Mesendoderm (in vitro differentiated cells): Measurements from ENCODE around the gene PDE1C.
A peak's percentile ranks its signal among the peaks of the same experiment; 100 is the strongest.

Experiments
- DNase-seq: peaks from one replicate; pipeline ENCODE4 v3.0.0; 2013
- H2AK5ac ChIP-seq: 2 replicates; pipeline ENCODE4 v1.6.1; 2013; ENCODE audit warnings: low read length, inconsistent platforms
- H2BK120ac ChIP-seq: 2 replicates; pipeline ENCODE4 v1.6.1; 2013; ENCODE audit warnings: low read depth, mild to moderate bottlenecking, low read length, moderate library complexity, mixed read lengths
- H2BK15ac ChIP-seq: replicated peaks from 2 replicates; pipeline ENCODE4 v1.6.1; 2013; ENCODE audit warnings: low read depth, mild to moderate bottlenecking, moderate library complexity
- H2BK5ac ChIP-seq: 2 replicates; pipeline ENCODE4 v1.6.1; 2013; ENCODE audit warnings: low read length, inconsistent platforms
- H3K18ac ChIP-seq: 2 replicates; pipeline ENCODE4 v1.6.1; 2013; ENCODE audit warnings: mild to moderate bottlenecking, low read length, mixed read lengths
- H3K23ac ChIP-seq: one replicate; pipeline ENCODE4 v1.6.1; 2013; ENCODE audit warnings: low read length
- H3K27ac ChIP-seq: 2 replicates; pipeline ENCODE4 v1.5.1; 2013; ENCODE audit warnings: low read depth, mild to moderate bottlenecking, inconsistent platforms, low read length, moderate library complexity
- H3K27me3 ChIP-seq: 2 replicates; pipeline ENCODE4 v1.6.1; 2013; ENCODE audit warnings: low read length, control low read depth, mild to moderate bottlenecking, inconsistent platforms; ENCODE audit not compliant: insufficient read depth, poor library complexity
- H3K36me3 ChIP-seq: 2 replicates; pipeline ENCODE4 v1.6.1; 2013; ENCODE audit warnings: low read length, inconsistent platforms; ENCODE audit not compliant: control insufficient read depth, insufficient read depth
- H3K4ac ChIP-seq: one replicate; pipeline ENCODE4 v1.6.1; 2013; ENCODE audit warnings: low read depth, mild to moderate bottlenecking, low read length, moderate library complexity
- H3K4me1 ChIP-seq: 2 replicates; pipeline ENCODE4 v1.6.1; 2013; ENCODE audit warnings: low read depth, low read length, inconsistent platforms; ENCODE audit not compliant: control insufficient read depth
- H3K4me2 ChIP-seq: 2 replicates; pipeline ENCODE4 v1.6.1; 2013; ENCODE audit warnings: low read length
- H3K4me3 ChIP-seq: 2 replicates; pipeline ENCODE4 v1.5.1; 2013; ENCODE audit warnings: mild to moderate bottlenecking, low read length
- H3K56ac ChIP-seq: one replicate; pipeline ENCODE4 v1.6.1; 2013; ENCODE audit warnings: low read length
- H3K79me1 ChIP-seq: 2 replicates; pipeline ENCODE4 v1.6.1; 2013; ENCODE audit warnings: low read length, inconsistent platforms
- H3K79me2 ChIP-seq: 2 replicates; pipeline ENCODE4 v1.6.1; 2013; ENCODE audit warnings: mild to moderate bottlenecking, low read length; ENCODE audit not compliant: control insufficient read depth, insufficient read depth
- H3K9ac ChIP-seq: 2 replicates; pipeline ENCODE4 v1.6.1; 2013; ENCODE audit warnings: low read length, inconsistent platforms
- H4K5ac ChIP-seq: one replicate; pipeline ENCODE4 v1.6.1; 2013; ENCODE audit warnings: low read length
- H4K8ac ChIP-seq: one replicate; pipeline ENCODE4 v1.6.1; 2013; ENCODE audit warnings: low read depth, mild to moderate bottlenecking, control low read depth, low read length, moderate library complexity
- WGBS: extraction: QIAGEN DNeasy Blood & Tissue Kit; methylation state at CpG from one replicate; pipeline ENCODE4 v1.1.7; 2013; ENCODE audit warnings: low lambda C conversion rate, missing lambda C conversion rate; ENCODE audit not compliant: insufficient coverage; ENCODE audit errors: extremely low coverage; 5-methylcytosine and 5-hydroxymethylcytosine counted together

PDE1C gene

DNA sequence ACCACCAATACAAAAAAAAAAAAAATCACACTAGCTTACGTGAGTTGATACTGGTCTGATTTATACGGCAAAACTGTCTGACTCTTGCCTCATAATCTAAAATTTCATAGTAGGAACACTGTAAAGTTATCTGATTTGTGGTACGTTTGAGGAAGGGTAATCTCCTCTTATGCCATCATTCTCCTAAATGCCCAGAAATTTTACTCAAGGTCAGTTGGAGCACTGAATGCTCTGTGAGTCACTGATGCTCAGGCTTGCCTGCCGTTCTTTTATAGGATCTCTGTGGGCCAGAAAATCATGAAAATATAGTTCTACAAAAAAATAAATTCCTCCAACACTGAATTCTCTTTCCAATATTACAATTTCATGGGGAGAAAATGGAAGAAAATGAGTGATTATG, 135.7 kb downstream of the PDE1C start:
- Histone ChIP-seq H2BK15ac (no peak overlapping the region), H3K79me1 (no peaks in the 10 kb centered on the region), H3K4me3 (no peak overlapping the region), H2AK5ac (no peak overlapping the region), H3K79me2 (no peaks in the 10 kb centered on the region), H3K27ac (no peak overlapping the region), H3K27me3 (no peaks in the 10 kb centered on the region), H3K4ac (no peak overlapping the region), H3K18ac (no peak overlapping the region), H4K5ac (no peak overlapping the region), H4K8ac (no peak overlapping the region), H2BK5ac (no peak overlapping the region), H3K56ac (no peak overlapping the region), H3K36me3 (no peaks in the 10 kb centered on the region), H3K9ac (no peak overlapping the region), H2BK120ac (no peak overlapping the region), H3K4me1 (no peaks in the 10 kb centered on the region), H3K23ac (no peak overlapping the region), H3K4me2 (no peak overlapping the region)
- DNase-seq = no peak
- WGBS = no CpG with 5 or more reads among the region's 4 CpGs

DNA sequence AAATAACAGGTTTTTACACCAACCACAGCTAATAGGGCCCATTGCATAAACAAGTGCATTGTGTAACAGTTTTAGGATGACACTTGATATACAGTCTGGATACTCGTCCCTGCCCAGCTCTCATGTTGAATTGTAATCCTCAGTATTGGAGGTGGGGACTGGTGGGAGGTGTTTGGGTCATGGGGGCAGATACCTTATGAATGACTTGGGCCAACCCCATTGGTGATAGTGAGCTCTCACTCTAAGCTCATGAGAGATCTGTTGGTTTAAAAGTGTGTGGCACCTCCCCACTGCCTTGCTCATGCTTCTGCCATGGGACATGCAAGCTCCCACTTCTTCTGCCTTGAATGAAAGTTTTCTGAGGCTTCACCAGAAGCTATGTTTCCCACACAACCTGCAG, 136.7 kb downstream of the PDE1C start:
- no CpG with 5 or more reads among the region's 1 CpG for WGBS
- H2AK5ac ChIP-seq = no peak overlapping the region
- H2BK15ac ChIP-seq = no peak overlapping the region
- H3K4me1 ChIP-seq = no peaks in the 10 kb centered on the region
- H3K23ac ChIP-seq = no peak overlapping the region
- H3K4ac ChIP-seq = no peak overlapping the region
- H3K27ac ChIP-seq = no peak overlapping the region
- no peak overlapping the region for H3K9ac ChIP-seq
- H3K56ac ChIP-seq = no peak overlapping the region
- no peaks in the 10 kb centered on the region for H3K27me3 ChIP-seq
- H3K79me2 ChIP-seq = no peaks in the 10 kb centered on the region
- H3K4me2 ChIP-seq = no peak overlapping the region
- no peak overlapping the region for H4K5ac ChIP-seq
- H4K8ac ChIP-seq = no peak overlapping the region
- H2BK120ac ChIP-seq = no peak overlapping the region
- no peak overlapping the region for H2BK5ac ChIP-seq
- no peak for DNase-seq
- H3K4me3 ChIP-seq = no peak overlapping the region
- no peaks in the 10 kb centered on the region for H3K36me3 ChIP-seq
- H3K18ac ChIP-seq = no peak overlapping the region
- H3K79me1 ChIP-seq = no peaks in the 10 kb centered on the region

DNA sequence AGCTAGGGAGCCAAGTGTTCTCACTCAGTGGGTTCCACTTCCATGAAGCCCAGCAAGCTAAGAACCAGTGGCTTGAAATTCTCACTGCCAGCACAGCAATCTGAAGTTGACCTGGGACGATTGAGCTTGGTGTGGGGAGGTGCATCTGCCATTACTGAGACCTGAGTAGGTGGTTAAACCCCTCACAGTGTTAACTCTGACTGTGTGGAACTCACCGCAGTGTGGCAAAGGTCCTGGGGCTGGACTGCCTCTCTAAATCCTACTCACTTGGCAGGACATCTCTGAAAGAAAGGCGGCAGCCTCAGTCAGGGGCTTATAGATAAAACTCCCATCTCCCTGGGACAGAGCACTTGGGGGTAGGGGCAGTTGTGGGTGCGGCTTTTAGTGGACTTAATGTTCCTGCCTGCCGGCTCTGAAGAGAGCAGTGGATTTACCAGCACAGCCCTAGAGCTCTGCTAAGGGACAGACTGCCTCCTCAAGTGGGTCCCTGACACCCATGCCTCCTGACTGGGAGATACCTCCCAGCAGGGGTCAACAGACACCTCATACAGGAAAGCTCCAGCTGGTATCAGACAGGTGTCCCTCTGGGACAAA, 143.1 kb downstream of the PDE1C start:
- no peak overlapping the region for H3K4ac ChIP-seq
- H3K4me1 ChIP-seq = no peaks in the 10 kb centered on the region
- H4K8ac ChIP-seq = no peak overlapping the region
- H3K27me3 ChIP-seq = no peaks in the 10 kb centered on the region
- no peak overlapping the region for H2BK120ac ChIP-seq
- no peaks in the 10 kb centered on the region for H3K79me2 ChIP-seq
- no peak overlapping the region for H2BK5ac ChIP-seq
- H3K18ac ChIP-seq = no peak overlapping the region
- no peaks in the 10 kb centered on the region for H3K36me3 ChIP-seq
- no peaks in the 10 kb centered on the region for H3K79me1 ChIP-seq
- no peak overlapping the region for H3K4me2 ChIP-seq
- H3K4me3 ChIP-seq = no peak overlapping the region
- no peak overlapping the region for H2AK5ac ChIP-seq
- no peak for DNase-seq
- no peak overlapping the region for H4K5ac ChIP-seq
- no peak overlapping the region for H3K27ac ChIP-seq
- no peak overlapping the region for H3K9ac ChIP-seq
- H2BK15ac ChIP-seq = no peak overlapping the region
- H3K23ac ChIP-seq = no peak overlapping the region
- WGBS = no CpG with 5 or more reads among the region's 5 CpGs
- H3K56ac ChIP-seq = no peak overlapping the region

DNA sequence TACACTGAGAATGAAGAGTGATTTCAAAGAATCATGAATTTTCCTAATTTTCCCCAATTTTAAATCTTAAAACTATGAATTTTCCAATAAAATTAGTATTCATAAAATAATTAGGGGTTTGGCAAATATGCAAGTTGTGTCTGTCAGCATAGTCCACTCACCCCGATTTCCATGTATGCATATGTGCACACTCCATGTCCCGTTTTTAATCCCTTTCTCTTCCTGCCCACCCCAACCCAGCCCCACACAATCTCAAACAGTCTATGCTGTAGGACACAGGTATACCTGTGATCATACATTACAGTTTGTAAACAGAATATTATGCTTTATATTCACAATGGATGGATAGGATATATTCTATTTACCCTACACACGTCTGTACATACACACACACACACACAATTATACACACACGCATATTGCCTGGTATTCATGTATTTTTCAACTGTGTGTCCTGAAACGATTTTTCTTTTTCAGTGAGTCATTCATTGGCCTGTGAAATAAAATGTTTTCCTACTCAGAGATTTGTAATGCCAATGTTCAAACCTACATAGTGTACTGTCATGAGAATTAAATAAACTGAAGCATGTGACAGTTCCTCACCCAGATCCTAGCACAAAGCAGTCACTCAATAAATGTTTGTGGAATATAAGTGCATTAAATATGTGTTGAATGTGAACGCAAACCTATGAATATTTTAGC, 144.3 kb downstream of the PDE1C start:
- Histone ChIP-seq H2BK120ac (no peak overlapping the region), H2BK15ac (no peak overlapping the region), H3K79me1 (no peaks in the 10 kb centered on the region), H3K23ac (no peak overlapping the region), H3K4me3 (no peak overlapping the region), H4K5ac (no peak overlapping the region), H3K9ac (no peak overlapping the region), H3K4me2 (no peak overlapping the region), H2AK5ac (no peak overlapping the region), H3K27ac (no peak overlapping the region), H3K27me3 (no peaks in the 10 kb centered on the region), H3K79me2 (no peaks in the 10 kb centered on the region), H3K36me3 (no peaks in the 10 kb centered on the region), H3K4ac (no peak overlapping the region), H4K8ac (no peak overlapping the region), H3K56ac (no peak overlapping the region), H3K18ac (no peak overlapping the region), H2BK5ac (no peak overlapping the region), H3K4me1 (no peaks in the 10 kb centered on the region)
- no CpG with 5 or more reads among the region's 6 CpGs for WGBS
- no peak for DNase-seq

DNA sequence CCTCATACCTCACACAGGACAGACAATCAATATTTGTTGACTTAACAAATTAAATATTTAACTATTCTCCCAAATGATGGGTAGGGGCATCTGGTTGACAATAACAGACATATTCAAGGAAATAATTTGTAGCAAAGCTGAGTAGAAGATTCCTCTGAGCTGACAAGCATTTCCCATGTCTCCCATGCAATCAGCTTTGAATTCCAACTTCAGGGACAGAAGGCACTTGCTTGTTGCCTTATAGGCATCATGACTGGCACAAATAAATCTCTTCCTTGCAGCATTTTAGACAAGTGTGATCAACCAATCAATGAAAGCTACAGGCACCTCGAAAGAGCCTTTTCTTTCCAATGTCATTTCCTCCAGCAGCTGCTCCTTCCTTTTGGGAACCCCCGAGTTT, 146.0 kb downstream of the PDE1C start:
- H2BK120ac ChIP-seq = no peak overlapping the region
- no peaks in the 10 kb centered on the region for H3K27me3 ChIP-seq
- H3K79me2 ChIP-seq = no peaks in the 10 kb centered on the region
- H4K5ac ChIP-seq = no peak overlapping the region
- H3K4ac ChIP-seq = no peak overlapping the region
- H2BK15ac ChIP-seq = no peak overlapping the region
- no peak overlapping the region for H4K8ac ChIP-seq
- no CpG with 5 or more reads among the region's 2 CpGs for WGBS
- H3K9ac ChIP-seq = no peak overlapping the region
- H3K4me1 ChIP-seq = no peaks in the 10 kb centered on the region
- H3K4me2 ChIP-seq = no peak overlapping the region
- no peak overlapping the region for H3K18ac ChIP-seq
- DNase-seq = no peak
- no peaks in the 10 kb centered on the region for H3K79me1 ChIP-seq
- no peak overlapping the region for H2AK5ac ChIP-seq
- no peak overlapping the region for H3K4me3 ChIP-seq
- no peak overlapping the region for H3K23ac ChIP-seq
- no peak overlapping the region for H2BK5ac ChIP-seq
- no peaks in the 10 kb centered on the region for H3K36me3 ChIP-seq
- H3K56ac ChIP-seq = no peak overlapping the region
- no peak overlapping the region for H3K27ac ChIP-seq

DNA sequence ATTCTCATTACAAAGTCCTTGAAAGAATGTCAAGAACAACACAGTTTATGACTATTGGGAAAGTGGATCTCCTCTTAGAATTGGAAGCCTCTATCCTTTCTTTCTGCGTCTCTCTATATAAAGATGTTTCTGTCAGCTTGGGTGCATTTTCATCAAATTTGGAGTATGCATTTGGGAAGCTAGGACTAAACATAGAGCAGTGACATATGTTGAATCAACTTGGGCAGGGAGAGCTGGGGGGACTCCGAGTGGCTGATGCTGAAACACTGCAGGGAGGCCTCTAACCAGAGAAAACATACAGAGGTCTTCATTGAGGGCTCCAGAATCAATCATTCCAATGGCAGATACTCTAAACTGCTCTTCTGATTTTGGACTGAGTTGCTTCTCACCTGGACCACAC, 147.4 kb downstream of the PDE1C start:
- H3K4ac ChIP-seq = no peak overlapping the region
- H3K36me3 ChIP-seq = no peaks in the 10 kb centered on the region
- no peak overlapping the region for H2BK15ac ChIP-seq
- H2BK5ac ChIP-seq = no peak overlapping the region
- H3K56ac ChIP-seq = peak overlapping the region; percentile 25
- no peak overlapping the region for H4K5ac ChIP-seq
- H3K23ac ChIP-seq = no peak overlapping the region
- WGBS = no CpG with 5 or more reads among the region's 2 CpGs
- no peaks in the 10 kb centered on the region for H3K79me2 ChIP-seq
- H2BK120ac ChIP-seq = peak overlapping the region; percentile 14
- H4K8ac ChIP-seq = no peak overlapping the region
- H2AK5ac ChIP-seq = no peak overlapping the region
- H3K4me2 ChIP-seq = no peak overlapping the region
- DNase-seq = no peak
- no peaks in the 10 kb centered on the region for H3K79me1 ChIP-seq
- no peak overlapping the region for H3K9ac ChIP-seq
- H3K27ac ChIP-seq = no peak overlapping the region
- H3K18ac ChIP-seq = no peak overlapping the region
- no peaks in the 10 kb centered on the region for H3K27me3 ChIP-seq
- no peak overlapping the region for H3K4me3 ChIP-seq
- no peaks in the 10 kb centered on the region for H3K4me1 ChIP-seq
